ENCODE results near the gene SLC47A1. TPM values are rescaled to one million over a fixed set of nuclear protein-coding genes. Genes with fewer than 3 reads are reported as not detected.

The SLC47A1 gene
- total RNA-seq, 1 experiment from 2014 or later: 16.1 TPM

GRCh38 chr17:19540706-19541370, 7.2 kb downstream of the SLC47A1 start:
- DNase-seq (ENCODE audit: low read depth, low spot score) (no peak), ATAC-seq (no peak)
- Histone ChIP-seq H3K27me3 (ENCODE audit: control insufficient read depth, insufficient read depth, low read length) (no peaks in the 10 kb centered on the region), H3K4me1 (ENCODE audit: control insufficient read depth, insufficient read depth, low read length) (no peaks in the 10 kb centered on the region), H3K27ac (ENCODE audit: low read length) (no peak overlapping the region), H3K4me3 (ENCODE audit: low read depth in 2 of 2, low read length in 2 of 2) (no peak overlapping the region), H3K9me3 (ENCODE audit: control insufficient read depth, insufficient read depth, low read depth, low read length) (no peaks in the 10 kb centered on the region), H3K36me3 (ENCODE audit: control insufficient read depth, insufficient read depth, low read length) (no peaks in the 10 kb centered on the region)
- intact Hi-C loops (cut with micrococcal nuclease; ENCODE audit: unreplicated experiment): no loop called here
- no peak for TF ChIP-seq TCF7L2 (IDR thresholded peaks at IDR 0.05; ENCODE audit: low read depth, low read length)
- TF ChIP-seq POLR2AphosphoS5 (IDR thresholded peaks at IDR 0.05; ENCODE audit: low read depth, low read length): no peak
- no peak for TF ChIP-seq SIN3A (IDR thresholded peaks at IDR 0.05; ENCODE audit: borderline replicate concordance, insufficient read depth, low read depth, low read length)
- no peak for TF ChIP-seq REST (IDR thresholded peaks at IDR 0.05; ENCODE audit: insufficient read depth in 1 of 2, low read depth in 2 of 2, low read length in 1 of 2)
- no peak for TF ChIP-seq CTCF (IDR thresholded peaks at IDR 0.05)
- BruUV-seq (replicated peaks): no TSS peak
- in situ Hi-C loops (cut with HindIII; ENCODE audit: low pct_unique_long_range_greater_than_20kb, low sequenced_read_pairs): no loop called here
- ChIA-PET CTCF (no interaction called here), POLR2A (no interaction called here)

DNA sequence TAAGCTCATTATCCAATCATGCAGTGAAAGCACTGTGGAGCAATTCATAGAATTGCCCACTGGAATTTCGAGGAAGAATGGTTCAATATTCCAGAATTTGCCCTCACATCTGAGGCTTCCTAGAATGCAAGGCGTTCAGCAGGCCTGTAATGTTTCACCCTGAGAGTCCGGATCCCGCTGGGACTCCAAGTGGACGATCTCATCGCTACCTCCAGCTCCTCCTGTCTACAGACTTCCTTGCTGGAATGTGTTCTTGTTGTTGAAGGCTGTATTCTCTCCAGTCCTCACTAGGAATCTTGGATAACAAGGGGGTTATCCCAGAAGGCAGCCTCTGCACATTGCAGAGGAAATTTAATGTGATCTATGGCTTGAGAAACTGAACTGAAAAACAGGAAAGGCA, 7.8 kb downstream of the SLC47A1 start:
- no peak overlapping the region for H3K4me3 ChIP-seq (ENCODE audit: low read depth in 2 of 2, low read length in 2 of 2)
- in situ Hi-C loops (cut with HindIII; ENCODE audit: low pct_unique_long_range_greater_than_20kb, low sequenced_read_pairs): no loop called here
- no peaks in the 10 kb centered on the region for H3K9me3 ChIP-seq (ENCODE audit: control insufficient read depth, insufficient read depth, low read depth, low read length)
- H3K36me3 ChIP-seq (ENCODE audit: control insufficient read depth, insufficient read depth, low read length): no peaks in the 10 kb centered on the region
- no peak for ATAC-seq
- intact Hi-C loops (cut with micrococcal nuclease; ENCODE audit: unreplicated experiment): no loop called here
- H3K27ac ChIP-seq (ENCODE audit: low read length): no peak overlapping the region
- BruUV-seq (replicated peaks): no TSS peak
- POLR2A ChIA-PET: no interaction called here
- TF ChIP-seq REST (IDR thresholded peaks at IDR 0.05; ENCODE audit: insufficient read depth in 1 of 2, low read depth in 2 of 2, low read length in 1 of 2) (no peak), SIN3A (IDR thresholded peaks at IDR 0.05; ENCODE audit: borderline replicate concordance, insufficient read depth, low read depth, low read length) (no peak), POLR2AphosphoS5 (IDR thresholded peaks at IDR 0.05; ENCODE audit: low read depth, low read length) (no peak), TCF7L2 (IDR thresholded peaks at IDR 0.05; ENCODE audit: low read depth, low read length) (no peak), CTCF (IDR thresholded peaks at IDR 0.05) (no peak)
- CTCF ChIA-PET: no interaction called here
- no peaks in the 10 kb centered on the region for H3K4me1 ChIP-seq (ENCODE audit: control insufficient read depth, insufficient read depth, low read length)
- H3K27me3 ChIP-seq (ENCODE audit: control insufficient read depth, insufficient read depth, low read length): no peaks in the 10 kb centered on the region
- no peak for DNase-seq (ENCODE audit: low read depth, low spot score)
